Kidney tubule cell (primary cell): Measurements from ENCODE around the gene MRPS24.
"Not testable (repeated sequence)": the region's sequence is repeated elsewhere in the genome, so short reads cannot be mapped to it uniquely, and the experiment has no call there.

Source experiments
- DNase-seq: peaks from one replicate; pipeline ENCODE4 v3.0.0-alpha.2; 2018; ENCODE audit warnings: low spot score

Gene MRPS24

DNA sequence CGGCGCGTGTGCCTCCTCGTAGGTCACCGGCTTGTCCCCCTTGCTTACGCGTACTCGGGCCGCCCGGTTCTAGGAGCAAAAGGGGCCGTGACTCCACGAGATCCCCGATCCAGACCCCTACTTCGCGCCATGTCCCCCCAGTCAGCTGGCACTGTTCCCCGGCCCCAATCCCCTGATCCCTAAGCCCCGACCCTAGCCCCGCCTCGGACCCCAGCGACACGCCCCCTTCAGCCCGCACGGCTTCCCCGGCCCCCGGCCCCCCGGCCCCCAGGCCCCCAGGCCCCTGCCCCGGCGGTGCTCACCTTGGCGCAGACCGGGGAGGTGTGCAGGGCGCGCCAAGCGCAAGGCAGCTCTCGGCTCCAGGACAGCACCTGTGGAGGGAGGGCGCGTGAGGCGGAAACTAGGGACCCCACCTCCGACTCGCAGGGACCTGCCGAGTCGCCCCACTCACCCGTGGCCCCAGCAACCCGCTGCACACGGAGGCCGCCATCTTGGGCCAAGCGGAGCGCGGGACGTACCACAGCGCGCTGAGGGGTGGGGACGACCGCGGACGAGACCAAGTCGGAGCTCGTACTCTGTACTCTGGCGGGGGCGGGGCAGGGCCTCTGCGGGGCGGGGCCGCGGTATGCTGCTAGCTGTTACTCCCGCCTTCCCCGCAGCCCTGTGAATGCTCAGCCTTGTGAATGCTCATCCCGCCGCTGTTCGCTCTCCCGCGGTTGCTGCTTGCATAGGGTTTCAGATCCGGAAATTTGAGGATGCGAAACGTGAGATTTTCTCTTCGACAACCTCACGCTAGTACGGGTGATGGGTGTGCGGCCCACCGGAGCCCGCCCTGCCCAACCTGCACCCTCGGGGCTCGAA is at the start of gene MRPS24:
Gene MRPS24, minus strand, starts transcription at position 512 of the 861 bp plus-strand sequence. Its CDS starts 22 bp downstream, at position 490.
- peak; percentile 93 for DNase-seq

DNA sequence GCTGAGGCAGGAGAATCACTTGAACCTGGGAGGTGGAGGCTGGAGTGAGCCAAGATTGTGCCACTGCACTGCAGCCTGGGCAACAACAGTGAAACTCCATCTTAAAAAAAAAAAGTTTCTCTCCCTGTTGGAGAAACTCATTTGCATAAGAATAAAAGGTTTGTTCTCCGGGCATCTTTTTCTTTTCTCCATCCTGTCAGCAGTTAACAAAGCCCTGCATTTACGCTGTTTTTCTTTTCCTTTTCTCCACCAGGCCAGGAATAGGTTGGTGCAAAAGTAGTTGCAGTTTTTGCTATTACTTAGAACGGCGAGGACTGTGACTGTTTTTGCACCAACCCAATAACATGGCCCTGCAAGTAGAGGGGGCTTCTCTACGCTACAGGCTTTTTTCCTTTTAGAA is 46.6 kb upstream of the MRPS24 start:
- DNase-seq: no peak

DNA sequence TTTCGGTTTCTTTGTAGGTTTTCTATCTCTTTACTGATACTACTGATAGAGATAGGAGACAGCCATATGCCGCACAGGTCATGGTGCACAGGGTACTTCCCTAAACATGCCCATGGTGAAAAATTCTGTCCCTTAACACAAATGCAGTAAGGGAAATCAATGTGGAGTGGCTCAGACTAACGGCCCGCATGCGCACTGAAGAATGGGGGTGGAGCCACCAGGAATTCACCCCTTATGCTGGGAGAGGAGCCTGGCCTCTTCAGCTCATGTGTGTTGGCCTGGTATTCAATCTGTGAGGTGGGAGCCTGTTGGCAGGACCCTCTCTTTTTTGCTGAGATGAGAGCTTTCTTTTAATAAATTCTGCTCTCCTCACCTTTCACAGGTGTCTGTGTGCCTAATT is 45.5 kb upstream of the MRPS24 start:
- DNase-seq: no peak

DNA sequence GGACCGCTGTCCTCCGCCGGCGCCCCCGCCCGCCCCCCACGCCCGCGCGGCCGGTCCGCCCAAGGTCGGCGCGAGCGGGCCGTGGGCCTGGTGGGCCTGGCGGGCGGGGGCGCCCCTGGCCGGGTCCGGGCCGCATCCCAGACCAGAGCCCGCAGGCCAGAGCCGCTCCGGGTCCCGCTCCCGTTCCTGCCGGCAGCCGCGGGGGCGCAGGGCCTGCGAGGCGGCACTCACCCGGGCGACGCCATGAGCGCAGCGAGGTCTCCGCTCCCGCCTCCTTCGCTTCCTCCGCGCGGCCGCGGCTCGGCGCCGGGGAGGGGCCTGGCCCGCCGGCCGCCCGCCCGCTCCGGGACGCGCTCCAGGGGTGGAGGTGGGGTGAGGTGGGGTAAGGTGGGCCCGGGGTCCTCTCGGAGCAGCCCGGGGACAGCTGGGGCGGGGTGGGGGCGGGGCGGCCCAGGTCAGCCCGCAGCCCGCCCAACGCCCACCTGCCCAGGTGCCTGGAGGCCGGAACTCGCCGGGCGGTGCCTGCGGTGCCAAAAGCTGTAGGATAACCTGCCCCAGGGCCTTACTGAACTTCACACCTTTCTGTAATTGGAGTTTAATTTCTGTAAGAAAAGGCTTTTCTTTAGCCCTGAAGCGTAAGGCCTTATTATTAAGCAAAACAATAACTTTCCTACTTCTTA is 37.2 kb upstream of the MRPS24 start, which contains the start of gene URGCP:
Gene URGCP, minus strand, starts transcription at position 266 of the 680 bp plus-strand sequence. Its CDS starts 21 bp downstream, at position 245.
- DNase-seq: peak; percentile 57

DNA sequence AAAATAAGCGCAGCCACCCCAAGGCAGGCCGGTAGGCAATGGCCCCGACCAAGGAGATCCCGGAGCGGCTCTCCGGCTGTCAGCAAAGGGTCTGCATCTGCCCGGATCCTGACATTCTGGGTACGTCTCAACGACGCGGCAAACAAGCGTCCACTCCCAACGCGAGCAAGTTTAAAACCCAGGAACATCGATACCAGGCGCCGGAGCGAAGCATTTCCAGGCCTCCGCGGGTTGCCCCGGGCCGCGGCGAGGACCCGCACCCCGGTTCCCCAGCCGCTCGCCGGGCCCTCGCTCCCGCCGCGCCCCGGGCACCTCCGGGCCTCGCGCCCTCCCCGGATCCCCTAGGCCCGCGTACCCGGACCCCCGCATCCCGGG is 36.6 kb upstream of the MRPS24 start:
- DNase-seq: peak; percentile 30

DNA sequence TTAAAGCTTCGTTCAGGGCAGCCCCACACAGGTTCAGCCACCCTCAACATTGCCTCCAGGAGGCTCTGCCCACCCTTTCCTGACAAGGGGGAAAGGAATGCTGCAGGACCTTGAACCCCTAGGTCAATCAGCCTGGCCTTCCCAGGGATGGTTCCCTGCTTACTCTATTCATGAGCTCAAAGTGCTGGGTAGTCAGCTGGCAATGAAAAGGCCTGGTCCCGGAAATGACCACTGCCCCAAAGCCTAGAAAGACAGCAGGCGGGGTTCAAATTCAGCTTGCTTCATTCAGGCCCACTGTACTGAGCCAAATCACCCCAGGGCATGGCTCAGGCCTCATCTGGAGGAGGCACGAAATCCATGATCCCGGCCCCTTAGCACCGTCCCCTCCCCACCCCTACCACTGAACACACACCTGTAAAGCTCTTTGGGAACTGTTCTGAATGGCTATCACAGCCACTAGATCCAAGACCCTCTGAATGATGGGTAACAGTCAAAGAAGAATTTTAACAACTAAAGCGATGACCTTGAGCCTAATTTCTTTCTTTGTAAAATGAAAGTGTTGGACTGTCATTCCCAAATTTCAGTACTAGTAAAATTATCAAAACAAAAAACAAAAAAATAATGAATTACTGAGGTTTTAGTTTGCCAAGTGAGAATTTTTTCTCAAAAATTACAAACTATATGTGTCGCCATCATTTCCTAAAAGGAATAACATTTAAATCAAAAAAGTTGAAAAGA is 36.1 kb upstream of the MRPS24 start:
- peak; percentile 89 for DNase-seq

DNA sequence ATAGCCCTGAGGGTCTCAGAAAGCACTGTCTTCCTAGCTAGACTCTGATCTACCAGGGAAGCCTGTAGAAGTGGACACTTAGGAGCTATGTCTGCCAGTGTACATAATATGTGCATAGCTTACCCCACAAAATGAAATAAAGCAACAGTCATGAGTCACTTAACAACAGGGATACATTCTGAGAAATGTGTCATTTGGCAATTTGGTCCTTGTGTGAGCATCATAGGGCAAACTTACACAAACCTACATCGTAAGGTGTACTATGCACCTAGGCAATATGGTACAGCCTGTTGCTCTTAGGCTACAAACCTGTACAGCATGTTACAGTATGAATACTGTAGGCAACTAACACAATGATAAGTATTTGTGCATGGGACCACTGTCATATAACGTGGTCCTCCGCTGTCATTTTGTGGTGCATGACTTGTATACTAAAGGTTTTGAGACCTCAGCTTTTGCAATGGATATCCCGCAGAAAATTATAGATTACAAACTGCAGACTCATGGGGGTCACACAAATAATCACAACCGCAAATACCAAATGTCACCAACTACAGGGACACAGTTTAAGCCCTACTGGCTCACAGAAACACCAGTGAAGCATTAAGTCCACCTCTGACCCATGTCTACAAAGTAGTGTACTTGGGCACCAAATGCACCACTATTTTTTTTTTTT is 35.4 kb upstream of the MRPS24 start:
- DNase-seq: peak; percentile 49

DNA sequence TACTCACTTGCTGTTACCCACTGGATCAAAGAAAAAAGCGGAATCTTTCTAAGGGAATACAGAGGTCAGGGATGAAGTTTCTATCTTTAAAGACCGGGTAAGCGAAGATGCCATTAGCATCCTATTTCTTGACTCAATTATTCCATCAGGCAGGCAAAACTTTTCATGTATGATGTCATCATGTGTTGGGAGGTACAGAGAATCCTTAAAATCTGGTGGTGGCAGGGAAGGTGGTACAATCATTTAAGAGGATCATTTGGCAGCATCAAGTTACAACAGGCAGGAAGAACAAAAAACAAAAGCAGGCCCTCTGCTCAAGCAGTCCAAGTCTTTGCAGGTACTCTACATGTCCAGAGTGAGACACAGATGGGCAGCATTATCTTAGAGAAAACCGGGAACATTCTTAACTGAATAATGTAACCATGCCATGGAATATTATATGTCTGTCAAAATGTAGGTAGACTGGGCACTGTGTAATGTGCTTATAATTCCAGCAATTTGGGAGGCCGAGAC is 33.3 kb upstream of the MRPS24 start:
- DNase-seq: no peak

DNA sequence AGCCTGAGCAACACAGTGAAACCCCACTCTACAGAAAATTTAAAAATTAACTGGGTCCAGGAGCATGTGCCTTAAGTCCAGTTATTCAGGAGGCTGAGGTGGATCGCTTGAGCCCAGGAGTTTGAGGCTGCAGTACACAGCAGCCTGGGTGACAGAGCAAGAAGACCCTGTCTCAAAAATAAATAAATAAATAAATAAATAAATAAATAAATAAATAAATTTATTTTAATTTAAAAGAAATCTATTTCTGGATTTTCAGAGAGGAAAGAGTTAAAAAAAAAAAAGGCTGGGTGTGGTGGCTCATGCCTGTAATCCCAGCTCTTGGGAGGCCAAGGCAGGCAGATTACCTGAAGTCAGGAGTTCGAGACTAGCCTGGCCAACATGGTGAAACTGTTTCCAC is 29.3 kb upstream of the MRPS24 start:
- DNase-seq: not testable (repeated sequence)

DNA sequence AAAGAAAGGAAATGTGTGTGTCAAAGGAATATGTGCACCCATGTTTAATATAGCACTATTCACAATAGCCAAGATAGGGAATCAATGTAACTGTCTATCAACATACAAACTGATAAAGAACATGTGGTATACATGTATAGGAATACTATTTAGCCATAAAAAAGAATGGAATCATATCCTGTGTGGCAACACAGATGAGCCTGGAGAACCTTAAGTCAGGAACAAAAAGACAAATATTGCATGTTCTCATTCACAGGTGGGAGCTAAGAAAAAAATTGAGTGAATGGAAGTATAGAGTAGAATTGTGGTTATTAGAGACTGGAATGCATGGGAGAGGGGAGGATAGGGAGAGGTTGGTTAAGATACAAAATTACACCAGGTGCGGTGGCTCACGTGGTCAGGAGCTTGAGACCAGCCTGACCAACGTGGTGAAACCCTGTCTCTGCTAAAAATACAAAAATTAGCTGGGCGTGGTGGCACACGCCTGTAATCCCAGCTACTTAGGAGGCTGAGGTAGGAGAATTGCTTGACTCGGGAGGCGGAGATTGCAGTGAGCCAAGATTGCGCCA is 26.6 kb upstream of the MRPS24 start:
- DNase-seq: no peak

DNA sequence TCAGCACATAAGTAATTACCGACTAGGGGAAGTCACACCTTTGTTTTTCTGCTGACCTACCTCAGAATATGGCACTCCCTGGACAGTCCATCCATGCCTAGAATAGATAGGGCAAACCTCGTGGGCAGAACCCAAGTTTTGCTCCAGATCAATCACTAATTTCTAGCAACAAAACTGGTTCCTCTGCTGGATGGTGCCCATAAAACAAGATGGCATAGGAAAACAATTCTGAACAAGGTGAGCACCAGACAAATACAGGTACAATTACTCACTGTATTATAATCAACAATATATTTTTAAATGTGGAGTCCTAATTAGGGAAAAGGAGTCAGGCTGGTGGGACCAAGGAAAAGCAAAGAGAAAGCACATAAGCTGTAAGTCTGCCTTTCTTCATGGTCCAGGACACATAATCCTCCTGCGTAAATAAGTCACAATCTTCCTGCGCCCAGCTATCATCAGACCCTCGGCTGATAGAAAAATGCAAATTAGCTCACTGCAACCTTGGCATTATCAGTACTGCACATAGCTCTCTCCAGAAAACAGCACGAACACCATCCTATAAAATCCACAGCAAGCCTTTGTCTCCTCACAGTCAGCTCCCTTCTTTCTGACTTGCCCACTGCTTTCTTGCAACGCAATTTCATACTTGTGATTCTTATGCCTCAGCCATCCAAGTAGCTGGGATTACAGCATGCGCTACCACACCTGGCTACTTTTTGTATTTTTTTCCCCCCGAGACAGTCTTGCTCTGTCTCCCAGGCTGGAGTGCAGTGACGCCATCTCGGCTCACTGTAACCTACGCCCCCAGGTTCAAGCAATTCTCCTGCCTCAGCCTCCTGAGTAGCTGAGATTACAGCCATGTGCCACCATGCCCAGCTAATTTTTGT is 22.0 kb upstream of the MRPS24 start:
- DNase-seq: no peak

DNA sequence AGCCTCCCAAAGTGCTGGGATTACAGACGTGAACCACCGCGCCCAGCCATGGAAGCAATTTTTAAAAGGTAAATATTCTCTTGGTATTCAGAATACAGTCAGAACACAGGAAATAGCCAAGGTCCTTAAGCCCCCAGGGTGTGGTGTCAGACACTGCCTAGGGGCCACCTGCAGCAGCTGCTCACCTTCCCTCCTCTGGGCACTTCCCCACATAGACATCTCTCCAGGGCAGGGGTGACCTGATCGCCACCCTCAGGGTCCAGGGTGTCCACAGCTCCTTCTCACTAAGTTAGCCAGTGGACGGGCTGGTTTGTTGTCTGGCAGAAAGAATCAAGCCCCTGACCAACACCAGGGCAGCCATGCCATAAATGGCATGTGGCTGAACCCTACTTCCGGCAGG is 21.2 kb upstream of the MRPS24 start:
- DNase-seq: no peak

DNA sequence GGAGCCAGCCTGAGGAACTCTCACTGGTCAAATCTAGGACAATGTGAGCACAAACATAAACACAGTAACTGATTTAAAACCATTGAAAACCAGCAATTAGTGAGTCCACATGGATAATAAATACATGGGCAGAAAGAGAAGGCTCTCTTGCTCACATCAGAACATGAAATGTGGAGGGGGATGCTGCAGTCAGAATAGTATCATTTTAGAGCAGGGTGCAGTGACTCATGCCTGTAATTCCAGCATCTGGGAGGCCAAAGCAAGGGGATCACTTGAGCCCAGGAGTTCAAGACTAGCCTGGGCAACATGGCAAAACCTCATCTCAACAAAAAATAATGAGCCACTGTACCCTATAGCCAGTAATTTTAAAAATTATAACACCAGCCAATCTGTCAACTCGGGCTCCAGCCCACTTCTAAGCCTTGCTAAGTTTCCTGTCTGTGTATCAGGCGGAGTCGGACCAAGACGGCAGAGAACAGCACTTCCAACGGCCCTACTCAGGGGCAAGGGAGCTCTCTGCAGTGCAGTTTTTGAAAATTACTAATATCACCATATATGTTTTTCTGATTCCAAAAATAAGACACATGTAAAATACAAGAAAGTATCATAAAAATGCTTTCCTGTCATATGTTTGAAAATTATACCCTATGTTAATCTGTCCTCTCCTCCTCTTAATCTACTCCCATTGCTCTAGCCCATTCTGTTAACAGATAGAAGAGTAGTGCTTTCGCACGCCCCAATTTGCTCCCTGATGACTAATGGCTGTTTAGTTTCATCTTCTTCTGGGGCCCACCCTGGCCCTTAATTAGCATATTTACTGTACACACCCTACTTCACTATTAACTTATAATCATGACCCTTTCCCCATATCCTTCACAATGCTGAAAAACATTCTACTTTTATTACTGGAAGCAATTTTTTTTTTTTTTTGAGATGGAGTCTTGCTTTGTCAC is 20.0 kb upstream of the MRPS24 start:
- no peak for DNase-seq

DNA sequence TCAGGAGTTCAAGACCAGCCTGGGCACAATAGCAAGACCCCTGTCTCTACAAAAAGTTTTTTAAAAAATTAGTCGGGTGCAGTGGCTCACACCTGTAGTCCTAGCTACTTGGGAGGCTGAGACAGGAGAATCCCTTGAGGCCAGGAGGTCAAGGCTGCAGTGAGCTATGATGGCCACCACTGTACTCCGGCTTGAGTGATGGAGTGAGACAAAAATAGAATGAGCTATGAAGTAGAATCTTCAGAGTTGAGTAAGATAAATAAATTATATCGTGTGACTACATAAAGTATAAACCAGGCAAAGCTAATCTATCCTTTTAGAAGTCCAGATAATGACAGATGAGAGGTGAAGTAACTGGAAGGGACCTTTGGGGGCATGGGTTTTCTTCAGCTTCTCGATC is 15.3 kb upstream of the MRPS24 start:
- no peak for DNase-seq

DNA sequence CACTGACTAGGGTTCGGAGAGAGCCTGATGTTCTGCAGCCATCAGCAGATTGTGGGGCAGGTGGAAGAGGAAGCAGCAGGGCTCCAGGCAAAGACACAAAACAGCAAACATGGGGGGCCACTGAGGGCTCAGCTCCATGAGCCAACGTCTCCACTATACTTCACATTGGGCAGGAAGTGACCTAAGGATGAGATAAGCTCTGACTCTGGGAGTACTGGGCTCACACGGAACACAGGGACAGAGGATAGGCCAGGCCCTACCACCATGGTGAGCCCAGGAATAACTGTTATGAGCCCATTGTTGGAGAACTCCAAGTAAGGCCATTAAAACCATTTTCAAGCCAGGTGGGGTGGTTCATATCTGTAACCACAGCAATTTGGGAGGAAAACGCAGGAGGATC is 14.9 kb upstream of the MRPS24 start:
- no peak for DNase-seq

DNA sequence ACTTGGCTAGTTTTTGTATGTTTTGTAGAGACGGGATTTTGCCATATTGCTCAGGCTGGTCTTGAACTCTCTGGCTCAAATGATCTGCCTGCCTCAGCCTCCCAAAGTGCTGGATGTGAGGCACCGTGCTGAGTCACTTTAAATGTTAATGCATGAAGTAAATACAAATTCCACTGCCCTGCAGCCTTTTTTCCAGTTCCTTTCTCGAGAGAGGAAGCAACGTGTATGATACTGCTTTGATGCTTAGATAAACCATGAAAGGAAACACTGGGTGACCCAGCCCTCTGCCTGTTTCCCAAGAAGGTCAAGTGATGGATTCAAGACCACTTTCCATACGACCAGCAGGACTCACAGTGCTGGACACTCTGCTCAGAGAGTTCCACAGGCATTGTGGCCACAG is 11.3 kb upstream of the MRPS24 start:
- DNase-seq: peak; percentile 22

DNA sequence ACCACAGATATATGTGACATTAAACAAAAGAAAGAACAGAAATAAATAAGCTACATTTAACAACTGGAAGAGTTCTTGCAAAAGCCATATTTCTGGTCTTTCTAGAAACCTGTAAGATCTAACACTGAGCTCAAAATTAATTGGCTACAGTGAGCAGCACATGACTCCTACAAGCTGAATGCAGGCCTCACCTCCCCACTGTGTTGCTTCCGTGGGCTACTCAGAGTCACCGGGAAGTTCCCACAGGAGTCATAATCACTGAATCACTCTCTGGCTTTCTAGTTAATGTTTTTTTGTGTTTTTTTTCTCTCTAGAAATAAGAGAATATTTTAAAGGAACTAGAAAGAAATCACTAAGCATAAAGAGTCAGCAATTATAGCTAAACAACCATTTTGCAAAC is 10.2 kb upstream of the MRPS24 start:
- peak; percentile 90 for DNase-seq

DNA sequence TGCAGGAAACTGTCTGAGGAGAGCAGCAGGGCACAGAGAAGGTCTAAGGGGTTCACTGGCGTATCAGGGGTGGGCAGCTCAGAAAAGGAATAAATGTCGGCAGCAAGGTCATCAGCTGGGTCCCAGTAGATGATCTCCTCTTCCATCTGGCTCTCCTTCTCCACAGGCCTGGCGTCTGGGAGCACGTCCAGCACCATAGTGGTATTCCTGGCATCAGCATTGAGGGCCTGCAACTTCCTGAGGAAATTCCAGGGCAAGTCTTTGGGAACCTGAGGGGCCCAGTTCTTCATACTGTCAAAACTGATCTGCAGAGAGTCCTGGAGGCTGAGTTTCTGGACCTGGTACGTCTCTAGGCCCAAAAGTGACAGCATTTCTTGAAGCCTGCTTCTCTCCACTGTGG is 9.6 kb upstream of the MRPS24 start:
- no peak for DNase-seq
